ENCODE measurements around the gene SMPD3.

Gene SMPD3

GRCh38 chr16:68434624-68435210, 13.6 kb downstream of the SMPD3 start:
- DNase-seq (ENCODE audit: low read depth, low spot score) = no peak

DNA sequence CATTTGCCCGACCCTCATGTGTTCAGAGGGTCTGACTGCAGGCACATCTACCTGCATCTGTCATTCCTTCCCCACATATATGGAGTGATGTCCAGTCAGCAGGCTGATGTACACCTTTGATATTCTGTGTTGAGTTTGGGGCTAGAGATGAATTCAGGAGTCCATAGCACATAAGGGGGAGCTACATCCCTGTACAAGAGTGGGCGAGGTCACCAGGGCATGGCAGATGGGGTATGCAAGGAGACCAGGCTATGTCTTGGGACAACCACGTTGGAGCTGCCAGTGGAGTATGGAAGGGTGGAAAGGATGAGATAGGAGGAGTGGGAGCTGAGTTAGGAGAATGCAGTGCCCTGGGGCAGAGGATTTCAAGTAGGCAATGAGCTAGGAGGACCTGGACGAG, 15.0 kb downstream of the SMPD3 start:
- no peak for DNase-seq (ENCODE audit: low read depth, low spot score)

- no peak for DNase-seq (ENCODE audit: low read depth, low spot score)
These were observed 15.6 kb downstream of the SMPD3 start for GRCh38 chr16:68432701-68433100.

DNA sequence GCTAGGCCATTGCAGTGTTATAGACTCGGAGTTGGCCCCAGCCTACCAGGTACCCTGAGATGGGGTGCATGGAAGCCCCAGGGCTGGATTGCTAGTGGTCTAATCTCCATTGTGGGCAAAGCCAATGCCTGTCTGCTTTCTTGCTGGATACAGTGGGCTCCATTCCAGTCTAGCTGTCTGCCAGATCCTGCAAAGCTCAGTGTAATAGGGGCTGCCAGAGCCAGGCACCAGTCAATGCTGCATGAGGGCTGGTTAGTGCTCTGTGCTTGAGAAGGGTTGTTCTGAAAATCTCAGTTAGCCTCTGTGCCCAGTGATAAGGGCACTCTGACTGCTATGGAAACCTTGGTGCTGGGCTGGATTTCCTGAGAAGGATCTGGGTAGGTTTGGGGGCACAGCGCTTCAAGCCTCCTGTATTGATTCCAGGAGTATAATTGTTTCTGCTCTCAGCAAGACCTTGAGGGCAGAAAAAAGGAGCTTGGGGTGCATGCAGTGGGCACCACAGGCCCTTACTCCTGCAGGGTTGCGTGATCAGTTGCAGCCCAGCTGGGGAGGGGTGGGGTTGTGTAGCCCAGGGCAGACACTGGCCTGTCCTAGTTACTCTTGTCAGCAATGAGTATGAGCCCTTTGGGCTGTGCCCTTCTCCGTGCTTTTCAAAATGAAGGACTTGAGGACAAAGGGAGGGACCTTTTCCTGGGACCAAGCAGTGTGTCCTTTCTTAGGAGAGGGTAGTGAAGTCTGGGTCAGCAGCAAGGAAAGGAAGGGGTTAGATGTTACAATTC, 19.0 kb downstream of the SMPD3 start:
- no peak for DNase-seq (ENCODE audit: low read depth, low spot score)

DNA sequence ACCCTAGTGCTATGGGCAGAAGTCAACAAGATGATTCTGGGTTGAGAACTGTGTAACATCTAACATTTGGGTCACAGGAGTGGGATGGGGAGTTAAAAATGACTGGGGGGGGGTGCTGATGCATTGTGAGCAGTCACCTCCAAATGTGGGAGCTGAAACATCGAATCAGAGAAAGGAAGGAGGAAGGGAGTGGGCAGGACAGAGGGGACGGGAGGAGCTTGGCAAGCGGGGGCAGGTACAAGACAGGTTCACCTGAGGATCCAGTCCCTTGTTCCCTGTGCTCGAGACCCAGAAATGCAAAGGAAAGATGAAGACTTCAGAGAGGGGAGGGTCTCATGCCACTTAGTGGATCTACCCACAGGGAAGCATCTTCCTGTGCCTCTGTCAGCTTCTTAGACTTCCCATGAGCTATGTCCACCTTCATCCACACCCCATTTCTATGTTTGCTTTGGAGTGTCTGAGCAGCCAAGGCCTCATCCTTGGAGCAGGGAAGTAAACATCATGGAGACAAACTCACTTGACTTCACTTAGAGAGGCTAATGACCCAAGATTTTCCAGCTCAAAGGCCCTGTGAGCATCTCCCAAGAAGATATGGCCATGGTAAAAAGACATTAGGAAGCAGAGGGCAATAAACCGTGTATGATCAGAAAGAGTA, 20.5 kb downstream of the SMPD3 start:
- DNase-seq (ENCODE audit: low read depth, low spot score) = no peak

DNA sequence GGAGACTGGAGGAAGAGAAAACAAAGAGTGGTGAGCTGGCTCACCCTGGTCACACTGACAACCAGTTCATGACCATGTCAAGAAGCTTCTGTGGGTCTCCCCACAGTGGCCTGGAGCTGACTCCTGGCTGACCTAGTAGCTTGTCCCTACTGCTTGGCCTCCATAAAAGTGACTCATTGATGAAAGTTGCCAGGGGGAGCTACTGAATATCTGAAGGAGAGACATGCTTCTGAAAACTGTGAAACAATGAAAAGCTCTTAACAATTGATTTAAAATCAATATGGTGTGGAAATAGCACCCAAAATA, 22.0 kb downstream of the SMPD3 start:
- DNase-seq (ENCODE audit: low read depth, low spot score) = no peak

GRCh38 chr16:68425498-68426346, 22.6 kb downstream of the SMPD3 start:
- DNase-seq (ENCODE audit: low read depth, low spot score) = no peak

DNA sequence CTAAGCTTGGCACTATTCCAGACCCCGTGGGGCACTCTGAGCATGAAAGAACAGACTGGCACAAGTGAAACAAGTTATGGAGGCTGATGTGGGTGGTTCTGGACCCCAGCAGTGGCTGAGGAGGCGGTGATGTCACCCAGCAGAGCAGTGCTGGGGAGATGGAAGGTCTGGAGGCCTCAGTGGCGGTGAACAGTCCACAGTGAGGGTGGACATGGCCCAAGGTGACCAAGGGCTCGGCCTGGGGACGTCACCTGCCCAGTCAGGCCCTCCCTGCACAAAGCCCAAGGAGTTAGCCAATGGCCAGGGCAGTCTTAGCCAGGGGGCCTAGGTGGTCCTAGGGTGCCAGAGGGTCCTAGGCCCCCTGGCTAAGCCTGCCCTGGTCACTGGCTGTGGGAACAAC, 24.5 kb downstream of the SMPD3 start:
- no peak for DNase-seq (ENCODE audit: low read depth, low spot score)

- no peak for DNase-seq (ENCODE audit: low read depth, low spot score)
These were observed 25.8 kb downstream of the SMPD3 start for GRCh38 chr16:68422396-68422960.

- no peak for DNase-seq (ENCODE audit: low read depth, low spot score)
These were observed 27.2 kb downstream of the SMPD3 start for GRCh38 chr16:68421076-68421475.

GRCh38 chr16:68420366-68420942, 27.9 kb downstream of the SMPD3 start:
- no peak for DNase-seq (ENCODE audit: low read depth, low spot score)

DNA sequence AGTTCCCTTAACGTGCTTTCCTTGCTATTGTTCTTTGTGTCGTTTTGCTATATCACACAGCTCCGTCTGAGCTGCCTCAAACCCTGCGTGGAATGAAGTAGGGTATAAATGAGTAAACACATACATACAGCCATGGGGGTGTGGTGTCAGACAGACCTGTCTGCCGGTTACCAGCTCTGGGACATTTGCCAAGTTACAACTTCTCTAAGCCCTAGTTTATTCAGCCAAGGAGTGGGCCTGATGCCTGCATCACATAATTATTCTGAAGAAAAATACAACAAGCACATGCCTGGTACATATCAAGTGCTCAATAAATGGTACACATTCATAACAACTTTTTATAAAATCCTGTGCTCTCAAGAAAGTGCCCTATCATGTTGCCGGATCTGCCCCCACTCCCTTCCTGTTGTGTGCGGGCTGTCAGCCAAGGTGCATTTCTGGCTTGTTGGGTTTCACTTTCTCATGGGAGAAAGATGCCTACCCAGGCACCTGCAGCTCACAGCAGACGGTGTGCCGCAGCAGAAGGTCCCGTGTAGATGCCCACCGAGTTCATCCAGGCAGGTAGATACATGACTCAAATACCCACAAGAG, 30.5 kb downstream of the SMPD3 start:
- DNase-seq (ENCODE audit: low read depth, low spot score) = no peak

DNA sequence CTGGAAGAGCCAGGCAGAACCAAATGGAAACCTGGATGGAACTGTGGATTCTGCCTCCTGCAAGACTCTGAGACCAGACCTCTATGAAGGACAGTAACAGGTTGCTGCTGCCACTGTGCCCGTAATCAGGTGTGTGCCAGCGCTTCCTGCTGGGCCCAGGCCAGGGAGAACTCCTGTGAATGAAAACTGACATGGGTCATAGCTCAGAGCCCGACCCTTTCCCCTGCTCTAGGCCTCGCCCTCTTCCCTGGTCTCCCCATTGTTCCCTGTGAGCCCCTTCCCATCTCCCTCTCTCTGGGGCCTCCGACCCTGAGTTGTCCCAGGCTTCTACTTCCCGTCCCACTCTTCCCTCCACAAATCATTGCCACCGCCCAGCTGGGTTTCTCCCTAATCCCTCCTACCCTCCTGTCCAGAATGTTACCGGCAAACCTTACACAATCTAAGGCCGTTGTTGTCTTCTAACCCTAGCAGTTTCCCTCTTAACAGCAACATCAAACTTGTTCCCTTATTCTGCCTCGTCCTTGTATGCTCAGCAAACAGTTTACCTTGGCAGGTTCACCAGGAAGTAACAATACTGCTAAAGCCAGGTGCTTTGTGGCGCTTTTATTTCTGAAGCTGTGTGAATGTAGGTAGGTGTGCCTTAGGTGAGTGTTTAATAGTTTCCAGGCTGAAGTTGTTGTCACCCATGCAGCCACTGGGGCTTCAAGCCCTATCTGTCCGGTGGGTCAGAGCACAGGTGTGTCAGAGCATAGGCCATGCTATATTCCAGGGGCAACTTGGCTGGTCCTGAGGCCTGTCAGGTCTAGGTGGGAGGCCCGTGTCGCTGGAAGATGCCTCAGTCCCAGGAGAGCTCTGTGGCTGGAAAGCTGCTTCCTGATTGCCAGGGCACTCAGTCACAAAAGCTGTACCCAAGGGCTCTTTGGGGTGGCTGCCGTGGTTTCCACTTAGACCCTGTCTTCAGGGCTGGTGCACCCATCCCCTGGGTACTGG, 32.0 kb downstream of the SMPD3 start:
- DNase-seq (ENCODE audit: low read depth, low spot score) = no peak

- no peak for DNase-seq (ENCODE audit: low read depth, low spot score)
These were observed 33.7 kb downstream of the SMPD3 start for GRCh38 chr16:68414581-68414980.

DNA sequence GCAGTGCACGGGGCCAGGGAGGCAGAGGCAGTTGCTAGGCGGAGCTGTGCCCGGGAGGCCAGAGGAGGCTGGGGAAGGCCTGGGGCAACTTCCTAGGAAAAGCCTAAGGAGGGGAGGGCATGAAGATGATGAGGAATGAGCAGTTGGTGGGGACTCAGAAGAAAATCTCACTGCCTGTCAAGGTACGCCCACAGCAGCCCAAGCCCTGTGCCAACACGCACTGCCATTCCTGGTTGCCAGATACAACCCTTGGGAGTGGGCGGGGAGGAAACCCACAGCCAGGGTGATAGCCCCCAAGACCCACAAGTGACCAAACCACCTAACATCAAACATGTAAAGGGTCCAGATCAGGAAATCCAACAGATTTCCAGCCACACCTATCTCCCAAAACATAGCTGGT, 36.2 kb downstream of the SMPD3 start:
- no peak for DNase-seq (ENCODE audit: low read depth, low spot score)

GRCh38 chr16:68411086-68411485, 37.2 kb downstream of the SMPD3 start:
- no peak for DNase-seq (ENCODE audit: low read depth, low spot score)

DNA sequence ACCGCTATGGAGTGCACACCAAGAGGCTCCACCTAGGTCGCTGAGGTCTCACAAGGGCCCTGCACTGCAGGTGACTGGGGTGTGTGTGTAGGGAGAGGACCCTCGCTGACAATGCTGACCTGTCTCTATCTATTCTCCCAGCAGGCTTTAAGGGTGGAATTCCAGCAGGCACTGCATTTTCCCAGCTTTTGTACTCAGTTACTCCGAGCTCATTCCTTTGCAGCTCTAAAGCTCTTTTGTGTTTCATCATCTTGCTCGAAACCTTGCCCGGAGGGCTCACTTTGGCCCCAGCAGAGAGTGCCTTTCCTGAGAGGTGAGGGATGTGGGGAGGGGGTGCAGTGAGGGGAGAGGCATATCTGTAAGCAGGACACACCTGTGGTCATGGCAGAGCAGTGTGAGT, 39.3 kb downstream of the SMPD3 start:
- no peak for DNase-seq (ENCODE audit: low read depth, low spot score)

DNA sequence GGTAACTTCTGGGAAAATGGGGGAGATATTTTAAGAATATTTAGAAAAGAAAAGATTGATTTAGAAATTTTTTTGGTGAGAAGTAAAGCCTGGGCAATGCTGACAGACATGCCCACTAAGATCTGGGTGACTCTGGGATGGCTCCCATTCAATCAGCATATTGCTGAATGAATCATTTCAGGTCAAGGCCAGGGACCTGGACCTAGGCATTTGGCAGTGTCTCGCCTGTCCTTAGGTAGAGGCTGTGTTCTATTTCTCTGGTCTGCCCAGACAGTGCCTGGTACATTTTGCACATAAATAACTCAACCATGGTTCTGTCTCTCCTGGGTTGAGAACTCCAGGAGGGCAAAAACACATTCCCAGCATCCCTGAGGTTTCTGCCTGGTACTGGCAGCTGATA, 39.9 kb downstream of the SMPD3 start:
- no peak for DNase-seq (ENCODE audit: low read depth, low spot score)

DNA sequence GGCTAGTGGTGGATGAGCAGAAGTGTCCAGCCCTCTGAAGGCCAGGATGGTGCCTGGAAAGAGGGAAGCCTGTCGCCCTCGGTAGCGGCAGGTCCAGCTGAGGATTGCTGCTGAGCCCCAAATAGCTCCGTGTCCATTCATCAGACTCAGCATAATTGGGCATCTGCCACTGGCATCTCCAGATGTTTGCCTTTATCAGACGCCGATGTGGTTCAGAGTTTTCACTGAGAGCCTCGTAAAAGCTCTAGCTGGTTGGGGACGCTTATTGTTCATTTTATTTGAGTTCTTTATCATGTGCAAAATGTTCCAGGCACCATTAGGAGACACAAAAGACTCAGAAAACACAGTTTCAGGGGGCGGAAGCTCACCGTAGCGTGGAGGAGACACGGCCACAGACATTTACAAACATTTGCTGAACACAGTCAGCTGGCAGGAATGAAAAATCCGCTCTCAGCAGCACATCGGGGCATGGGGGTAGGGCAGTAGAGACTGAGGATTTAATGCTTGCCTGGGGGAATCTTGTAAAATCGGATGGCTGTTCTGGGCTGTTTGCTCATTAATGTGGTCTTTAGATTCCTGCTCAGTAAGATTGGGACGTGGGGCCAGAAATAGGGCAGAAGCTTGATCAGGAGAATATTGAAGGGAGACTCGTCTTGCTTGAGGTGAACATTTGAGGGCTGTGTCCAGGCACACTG, 41.7 kb downstream of the SMPD3 start:
- DNase-seq (ENCODE audit: low read depth, low spot score) = no peak

Data from smooth muscle cell of the brain vasculature (primary cell).